Spleen (tissue), 7 donors: ENCODE data around the gene CLMP.

ENCODE experiments used
- CTCF ChIP-seq, 11 experiments: fragments of 200-600 bp in 7 of 11; fragments of 450-650 bp in 4 of 11; sonication (generic) in 4 of 11; IDR thresholded peaks in 8 of 11; conservative IDR thresholded peaks in 3 of 11; 1 replicate in 7 of 11; 2 replicates in 4 of 11; pipeline versions ENCODE4 v1.4.0 to v1.8.0; 2016 to 2021; ENCODE audit warnings: antibody characterized with exemption in 11 of 11, inconsistent platforms in 4 of 11, mild to moderate bottlenecking in 1 of 11
- POLR2A ChIP-seq, 3 donors: fragments of 450-650 bp; IDR thresholded peaks; one replicate each; pipeline ENCODE4 v1.5.1; 2017; ENCODE audit warnings: antibody characterized with exemption in 3 of 3, mild to moderate bottlenecking in 1 of 3
- POLR2AphosphoS5 ChIP-seq, 3 donors: sonication (generic); formaldehyde crosslinking; IDR thresholded peaks; one replicate each; pipeline ENCODE4 v1.5.1; 2017; ENCODE audit warnings: antibody characterized with exemption in 3 of 3
- donor health status: DM: no; HTN: no; CAD: no; lungs with moderate emphysema.
- donor health status: DM: no; HTN: no; CAD: no.
- donor health status: DM: no; HTN: no; CAD: no.

- TF ChIP-seq CTCF (IDR thresholded peaks at IDR 0.05 in 8 of 11, conservative IDR thresholded peaks at IDR 0.05 in 3 of 11), result no peak
- TF ChIP-seq POLR2A (IDR thresholded peaks at IDR 0.05), result no peak
- no peak for TF ChIP-seq POLR2AphosphoS5 (IDR thresholded peaks at IDR 0.05)
These were observed 159.2 kb downstream of the CLMP start for GRCh38 chr11:123035831-123036230.
